GM21576 (cell line): Measurements from ENCODE around the gene MSI1.

Experiments
- ATAC-seq: cut with Tn5 transposase; IDR thresholded peaks from one replicate; pipeline ENCODE4 v1.9.1; 2021; ENCODE audit warnings: mild to moderate bottlenecking, moderate library complexity; ENCODE audit not compliant: unreplicated experiment

The MSI1 gene

GRCh38 chr12:120327593-120327992, 41.4 kb downstream of the MSI1 start, which contains the start of gene PLA2G1B:
Gene PLA2G1B (minus strand): TSS chr12:120327779. CDS start chr12:120327753, 26 bp downstream.
- ATAC-seq: no peak

DNA sequence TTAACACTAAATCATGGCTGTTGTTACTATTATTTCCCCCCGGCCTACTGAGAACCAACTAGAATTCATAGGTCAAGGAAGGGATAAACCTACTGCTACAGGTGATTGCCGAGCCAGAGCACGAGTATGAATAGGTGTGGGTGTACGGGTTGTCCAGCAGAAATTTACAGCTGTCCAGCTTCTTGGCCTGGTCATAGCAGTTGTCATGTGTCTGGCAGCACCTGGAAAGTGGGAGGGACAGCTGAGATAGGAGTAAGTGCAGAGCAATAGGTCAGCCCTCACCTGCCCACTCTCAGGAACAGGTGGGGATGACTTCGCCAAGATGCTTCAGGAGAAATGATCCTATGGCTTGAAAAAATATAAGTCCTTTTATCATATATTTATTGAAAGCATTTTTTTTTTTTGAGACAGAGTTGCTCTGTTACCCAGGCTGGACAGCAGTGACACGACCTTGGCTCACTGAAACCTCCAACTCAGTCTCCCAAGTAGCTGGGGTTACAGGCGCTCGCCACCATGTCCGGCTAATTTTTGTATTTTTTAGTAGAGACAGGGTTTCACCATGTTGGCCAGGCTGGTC, 44.0 kb downstream of the MSI1 start:
- no peak for ATAC-seq

DNA sequence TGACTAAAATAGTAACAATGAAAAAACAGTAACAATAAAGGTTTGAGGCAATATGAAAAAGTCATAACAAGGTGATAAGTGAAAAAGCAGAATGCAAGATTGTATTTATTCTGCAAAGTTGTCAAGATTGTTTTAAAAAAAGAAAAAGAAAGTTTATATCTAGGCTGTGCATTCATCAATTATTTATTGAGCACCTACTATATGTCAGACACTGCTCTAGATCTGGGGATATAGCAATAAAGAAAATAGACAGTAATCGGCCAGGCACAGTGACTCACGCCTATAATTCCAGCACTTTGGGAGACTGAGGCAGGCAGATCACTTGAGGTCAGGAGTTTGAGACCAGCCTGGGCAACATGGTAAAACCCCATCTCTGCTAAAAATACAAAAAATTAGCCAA, 45.2 kb downstream of the MSI1 start:
- no peak for ATAC-seq

GRCh38 chr12:120321382-120322202, 47.4 kb downstream of the MSI1 start:
- ATAC-seq: no peak

GRCh38 chr12:120317224-120318105, 51.5 kb downstream of the MSI1 start:
- ATAC-seq: peak; percentile 99

DNA sequence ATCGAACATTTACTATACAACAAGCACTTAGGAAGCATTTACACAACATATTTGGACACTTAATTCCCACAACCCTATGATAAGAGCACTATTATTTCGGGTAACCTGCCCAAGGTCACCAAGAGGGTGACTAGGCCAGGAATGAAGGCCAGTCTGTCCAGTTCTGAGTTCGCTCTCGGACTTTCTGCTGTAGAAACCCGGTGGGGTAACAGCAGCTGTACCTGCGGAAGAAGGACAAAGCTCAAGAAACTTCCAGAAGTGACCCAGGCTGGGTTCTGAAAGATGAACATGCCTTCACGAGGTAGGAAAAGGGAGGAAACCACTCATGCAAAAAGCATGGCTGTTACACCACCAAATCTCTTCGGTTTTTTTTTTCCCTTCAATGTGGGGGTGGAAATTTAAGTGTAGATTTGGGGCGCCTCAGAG, 52.2 kb downstream of the MSI1 start:
- ATAC-seq: no peak

DNA sequence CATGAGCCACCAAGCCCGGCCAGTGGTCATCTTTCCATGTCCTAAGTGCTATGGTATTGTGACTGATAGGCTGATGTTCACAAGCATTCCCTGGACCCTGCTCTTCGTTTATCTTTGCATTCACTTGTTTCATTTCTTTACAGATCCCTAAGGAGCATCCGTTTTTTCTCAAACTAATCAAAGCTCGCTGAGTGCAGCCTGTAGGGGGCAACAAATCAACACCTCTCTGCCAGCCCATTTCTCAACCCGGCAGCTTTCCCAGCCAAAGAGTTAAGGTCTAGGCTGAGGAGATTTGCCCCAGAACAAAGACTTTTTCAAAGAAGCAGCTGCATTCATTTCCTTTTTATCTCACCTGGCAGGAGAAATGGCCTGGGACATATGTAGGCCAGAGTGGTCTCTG, 54.7 kb downstream of the MSI1 start:
- no peak for ATAC-seq

- ATAC-seq: peak; percentile 96
These were observed 66.8 kb downstream of the MSI1 start, which contains the start of gene SIRT4 for GRCh38 chr12:120301962-120302815. Gene SIRT4 (plus strand): TSS chr12:120302321. CDS start chr12:120303562, 1,241 bp downstream.

DNA sequence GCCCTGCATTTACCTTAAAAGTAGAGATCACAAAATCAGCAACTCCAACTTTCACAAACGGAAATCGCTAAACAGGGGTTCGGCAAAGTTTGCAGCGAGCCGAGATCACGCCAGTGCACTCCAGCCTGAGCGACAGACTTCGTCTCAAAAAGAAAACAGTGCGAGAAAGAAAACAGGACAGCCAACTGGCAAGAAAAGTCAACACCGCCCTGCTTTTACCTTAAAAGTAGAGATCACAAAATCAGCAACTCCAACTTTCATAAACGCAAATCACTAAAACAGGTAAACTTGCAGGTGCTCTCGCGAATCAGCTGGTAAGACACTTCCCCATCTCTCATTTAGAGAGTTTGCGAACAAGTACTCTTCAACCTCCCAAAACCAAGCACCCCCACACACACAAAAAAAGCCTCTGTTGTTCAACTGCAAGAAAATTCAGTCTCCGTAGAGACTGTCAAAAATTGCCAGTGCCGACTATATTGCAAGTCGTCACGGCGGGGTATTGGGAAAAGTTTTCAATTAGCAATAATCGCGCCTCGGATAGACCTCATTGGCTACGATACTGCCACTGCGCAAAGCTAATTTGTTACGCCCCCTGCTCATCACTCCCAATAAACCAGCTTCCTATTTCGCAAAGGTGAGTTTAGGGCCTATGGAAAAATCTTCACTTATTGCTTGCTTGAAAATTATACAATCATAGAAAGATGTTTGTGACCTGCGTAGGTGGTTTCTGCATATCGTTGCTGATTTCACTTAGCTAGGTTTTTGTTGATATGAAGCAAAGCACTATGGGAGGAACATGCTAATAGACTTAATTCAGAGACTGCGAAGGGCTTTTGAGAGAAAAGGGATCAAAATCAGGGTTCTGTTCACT, 76.1 kb downstream of the MSI1 start, which contains the start of gene RNU4-1:
Gene RNU4-1 (minus strand): TSS at position 577 of the 871 bp plus-strand sequence.
- ATAC-seq: peak; percentile 46

DNA sequence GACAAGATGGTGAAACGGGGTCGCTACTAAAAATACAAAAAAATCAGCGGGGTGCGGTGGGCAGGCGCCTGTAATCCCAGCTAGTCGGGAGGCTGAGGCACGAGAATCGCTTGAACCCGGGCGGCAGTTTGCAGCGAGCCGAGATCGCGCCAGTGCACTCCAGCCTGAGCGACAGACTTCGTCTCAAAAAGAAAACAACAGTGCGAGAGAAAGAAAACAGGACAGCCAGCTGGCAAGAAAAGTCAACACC, 76.6 kb downstream of the MSI1 start:
- ATAC-seq: peak; percentile 2
